Right lobe of liver (tissue), 6 donors: ENCODE measurements around the gene PHAF1. TPM values are rescaled to one million over a fixed set of nuclear protein-coding genes. Genes with fewer than 3 reads are reported as not detected.

ENCODE experiments used
- ATAC-seq, 4 donors: fragments of 200-7000 bp; cut with Tn5 transposase; one replicate each; pipeline ENCODE4 v1.9.1; 2020; ENCODE audit warnings: mild to moderate bottlenecking in 4 of 4, moderate library complexity in 4 of 4
- DNase-seq, 3 donors: peaks; one replicate each; pipeline ENCODE4 v3.0.0-alpha.2; 2020
- H3K27ac ChIP-seq, 3 donors: fragments of 200-600 bp; one replicate each; pipeline ENCODE4 v1.8.0; 2022
- H3K27me3 ChIP-seq, 2 donors: fragments of 200-600 bp; one replicate each; pipeline ENCODE4 v1.8.0; 2022
- H3K36me3 ChIP-seq, 4 donors: fragments of 200-600 bp; sonication (generic) in 1 of 4; one replicate each; pipeline versions ENCODE4 v1.5.1 to v1.8.0; 2017 to 2022; ENCODE audit warnings: control low read depth in 1 of 4
- H3K4me1 ChIP-seq, 4 donors: fragments of 200-600 bp; sonication (generic) in 1 of 4; one replicate each; pipeline versions ENCODE4 v1.5.1 to v1.8.0; 2017 to 2022; ENCODE audit warnings: control low read depth in 1 of 4
- H3K4me3 ChIP-seq, 3 donors: fragments of 200-600 bp; one replicate each; pipeline ENCODE4 v1.8.0; 2022
- H3K9me3 ChIP-seq, 4 donors: fragments of 200-600 bp; sonication (generic) in 1 of 4; one replicate each; pipeline versions ENCODE4 v1.5.1 to v1.8.0; 2017 to 2022; ENCODE audit warnings: control low read depth in 1 of 4
- POLR2A ChIP-seq: fragments of 450-650 bp; IDR thresholded peaks from one replicate; pipeline ENCODE4 v1.6.1; 2017; ENCODE audit warnings: antibody characterized with exemption, mild to moderate bottlenecking
- WGBS: methylation state at CpG from one replicate; pipeline ENCODE4 v1.1.6; 2018; ENCODE audit warnings: low coverage, low lambda C conversion rate; ENCODE audit not compliant: insufficient coverage; ENCODE audit errors: missing lambda C conversion rate; 5-methylcytosine and 5-hydroxymethylcytosine counted together
- intact Hi-C, 2 donors: fragments of 100-400 bp; cut with DNase I; formaldehyde crosslinking; loops; one replicate each; pipeline versions ENCODE4 v1.11.2 to v1.14.1; 2022
- total RNA-seq, 6 experiments: library from RNA; depleted of rRNA in 2 of 6; stranded (reverse); fragments of >200 nt in 2 of 6; fragmentation: NEBNext Ultra II Directional in 3 of 6; extraction: Animal tissue kit (Norgen Biotek cat#: 25700) in 3 of 6; gene quantifications; one replicate each; pipeline versions ENCODE4 v1.1.0 to v1.2.4, GENCODE V29; 2016 to 2023
- TF ChIP-seq, protein P1 (sequence below), 4 donors: fragments of 200-600 bp in 3 of 4; fragments of 450-650 bp in 1 of 4; IDR thresholded peaks; one replicate each; pipeline versions ENCODE4 v1.5.1 to v1.8.0; 2016 to 2022; ENCODE audit warnings: antibody characterized with exemption in 4 of 4, mild to moderate bottlenecking in 2 of 4
- donor health status: DM: no; HTN: yes; CAD: no.
- donor health status: DM: no; HTN: no; CAD: no.
- donor health status: DM: no; HTN: no; CAD: no.
- donor health status: DM: no; HTN: yes; CAD: no.
- donor health status: DM: no; HTN: yes; CAD: no.

PHAF1 gene
- total RNA-seq, 6 experiments from 2014 or later, result 22.3 to 45.1 (median 32.4) TPM

DNA sequence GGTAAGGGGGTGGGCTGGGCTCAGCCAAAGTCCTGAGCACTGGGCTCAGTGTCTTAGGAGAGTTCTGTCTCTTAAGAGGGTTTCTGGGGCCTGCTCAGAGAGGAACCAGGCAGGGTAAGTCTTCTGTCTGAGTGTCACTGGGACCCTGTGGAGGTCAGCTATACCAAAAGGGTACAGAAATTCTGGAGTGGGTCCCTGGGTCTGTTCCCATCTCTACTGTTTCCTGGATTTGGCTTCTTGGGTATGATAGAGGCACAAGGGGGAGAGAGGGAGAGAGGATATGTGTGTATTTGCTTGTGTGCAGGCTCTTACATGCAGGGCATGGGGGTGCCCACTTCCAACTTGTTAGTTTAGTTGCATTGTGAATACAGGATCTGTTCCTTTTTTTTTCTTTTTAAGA is 83.8 kb downstream of the PHAF1 start:
- DNase-seq (no peak), ATAC-seq (no peak)
- peaks cover 0 to 24% (median 6%) of the 10 kb centered on the region in 4 donors for H3K4me1 ChIP-seq
- H3K27me3 ChIP-seq, result no peaks in the 10 kb centered on the region
- H3K9me3 ChIP-seq, result no peaks in the 10 kb centered on the region
- TF ChIP-seq, protein P1, sequence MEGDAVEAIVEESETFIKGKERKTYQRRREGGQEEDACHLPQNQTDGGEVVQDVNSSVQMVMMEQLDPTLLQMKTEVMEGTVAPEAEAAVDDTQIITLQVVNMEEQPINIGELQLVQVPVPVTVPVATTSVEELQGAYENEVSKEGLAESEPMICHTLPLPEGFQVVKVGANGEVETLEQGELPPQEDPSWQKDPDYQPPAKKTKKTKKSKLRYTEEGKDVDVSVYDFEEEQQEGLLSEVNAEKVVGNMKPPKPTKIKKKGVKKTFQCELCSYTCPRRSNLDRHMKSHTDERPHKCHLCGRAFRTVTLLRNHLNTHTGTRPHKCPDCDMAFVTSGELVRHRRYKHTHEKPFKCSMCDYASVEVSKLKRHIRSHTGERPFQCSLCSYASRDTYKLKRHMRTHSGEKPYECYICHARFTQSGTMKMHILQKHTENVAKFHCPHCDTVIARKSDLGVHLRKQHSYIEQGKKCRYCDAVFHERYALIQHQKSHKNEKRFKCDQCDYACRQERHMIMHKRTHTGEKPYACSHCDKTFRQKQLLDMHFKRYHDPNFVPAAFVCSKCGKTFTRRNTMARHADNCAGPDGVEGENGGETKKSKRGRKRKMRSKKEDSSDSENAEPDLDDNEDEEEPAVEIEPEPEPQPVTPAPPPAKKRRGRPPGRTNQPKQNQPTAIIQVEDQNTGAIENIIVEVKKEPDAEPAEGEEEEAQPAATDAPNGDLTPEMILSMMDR (IDR thresholded peaks at IDR 0.05), result no peak
- TF ChIP-seq POLR2A, result no peak
- H3K4me3 ChIP-seq, result no peak overlapping the region
- peaks cover 0 to 41% (median 18%) of the 10 kb centered on the region in 4 donors for H3K36me3 ChIP-seq
- intact Hi-C loops, result no loop called here
- H3K27ac ChIP-seq, result no peak overlapping the region

DNA sequence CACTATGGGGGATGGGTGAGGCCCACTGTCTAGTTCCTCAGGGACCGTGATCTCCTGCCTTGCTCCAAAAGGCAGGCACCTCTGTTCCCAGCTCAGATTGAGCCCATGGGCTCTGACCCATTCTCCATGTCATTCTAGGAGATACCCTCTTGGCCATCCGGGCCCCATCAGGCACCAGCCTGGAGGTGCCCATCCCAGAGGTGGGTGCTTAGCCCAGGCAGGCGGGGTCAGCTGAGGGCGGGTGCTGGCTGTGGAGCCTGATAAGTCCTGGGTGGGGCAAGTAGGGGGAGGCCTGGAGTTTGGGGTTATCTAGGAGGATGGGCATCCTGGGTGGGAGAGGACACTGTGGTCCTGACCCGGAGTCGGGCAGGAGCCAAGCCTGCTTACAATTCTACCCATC is 84.5 kb downstream of the PHAF1 start:
- no peak for TF ChIP-seq POLR2A
- TF ChIP-seq, protein P1 (IDR thresholded peaks at IDR 0.05), result no peak
- Histone ChIP-seq H3K27me3 (no peaks in the 10 kb centered on the region), H3K27ac (no peak overlapping the region), H3K4me1 (peaks cover 0 to 30% (median 6%) of the 10 kb centered on the region in 4 donors), H3K36me3 (peaks cover 0 to 41% (median 18%) of the 10 kb centered on the region in 4 donors), H3K4me3 (no peak overlapping the region), H3K9me3 (no peaks in the 10 kb centered on the region)
- DNase-seq (no peak), ATAC-seq (no peak)
- intact Hi-C loops, result no loop called here
- WGBS, result 93% methylated on average over 2 of the region's 6 CpGs

DNA sequence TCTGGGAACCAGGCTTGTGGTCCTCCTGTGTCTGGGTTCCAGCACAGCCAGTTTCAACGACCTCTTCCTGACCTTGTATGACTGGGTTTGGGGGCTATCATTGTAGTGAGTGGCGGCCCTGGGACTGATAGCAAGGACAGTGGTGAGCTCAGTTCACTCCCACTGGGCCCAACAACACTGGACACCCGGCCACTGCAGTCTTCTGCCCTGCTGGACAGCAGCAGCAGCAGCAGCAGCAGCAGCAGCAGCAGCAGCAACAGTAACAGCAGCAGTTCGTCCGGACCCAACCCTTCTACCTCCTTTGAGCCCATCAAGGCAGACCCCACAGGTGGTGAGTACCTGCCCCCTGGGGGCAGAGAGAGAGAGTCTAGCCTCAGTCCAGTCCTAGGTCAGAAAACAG is 85.9 kb downstream of the PHAF1 start:
- peaks cover 0 to 31% (median 6%) of the 10 kb centered on the region in 4 donors for H3K4me1 ChIP-seq

DNA sequence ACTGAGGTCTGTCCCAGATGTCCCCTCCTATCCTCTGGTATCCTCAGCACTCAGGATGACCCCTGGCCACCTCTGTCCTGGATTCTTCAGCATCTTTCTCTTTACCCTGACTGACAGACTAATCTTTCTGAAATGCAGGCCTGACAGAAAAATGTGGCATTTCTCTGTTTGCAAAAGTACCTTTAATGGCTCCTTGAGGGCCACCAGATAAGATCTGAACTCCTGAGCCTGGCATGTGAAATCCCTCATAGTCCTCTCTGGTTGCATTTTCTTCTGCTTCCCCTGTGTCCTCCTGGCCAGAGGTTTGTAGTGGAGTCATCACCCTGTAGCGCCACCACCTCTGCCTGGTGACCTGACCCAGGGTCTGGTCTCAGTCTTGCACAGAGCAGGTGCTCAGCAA is 87.1 kb downstream of the PHAF1 start:
- Histone ChIP-seq H3K4me3 (no peak overlapping the region), H3K36me3 (peaks cover 0 to 41% (median 18%) of the 10 kb centered on the region in 4 donors), H3K27ac (no peak overlapping the region), H3K9me3 (no peaks in the 10 kb centered on the region), H3K4me1 (peaks cover 0 to 24% (median 6%) of the 10 kb centered on the region in 4 donors), H3K27me3 (no peaks in the 10 kb centered on the region)
- no peak for ATAC-seq
- no CpG with 5 or more reads among the region's 1 CpG for WGBS
- intact Hi-C loops, result loop anchor here in 1 of 2 donors (5.0 kb wide), 1 partner anchor 35 kb away; no protein-coding TSS in a partner anchor
- no peak for DNase-seq
- no peak for TF ChIP-seq POLR2A
- TF ChIP-seq, protein P1 (IDR thresholded peaks at IDR 0.05), result no peak

More for the DNA sequence above, 85.9 kb downstream of the PHAF1 start:
- TF ChIP-seq, protein P1 (IDR thresholded peaks at IDR 0.05), result no peak
- TF ChIP-seq POLR2A, result no peak
- no peaks in the 10 kb centered on the region for H3K27me3 ChIP-seq
- 80% methylated on average over 1 of the region's 5 CpGs for WGBS
- DNase-seq (no peak), ATAC-seq (no peak)
- intact Hi-C loops, result loop anchor here in 1 of 2 donors (5.0 kb wide), 1 partner anchor 37 kb away; no protein-coding TSS in a partner anchor
- no peak overlapping the region for H3K4me3 ChIP-seq
- no peaks in the 10 kb centered on the region for H3K9me3 ChIP-seq
- peaks cover 0 to 41% (median 18%) of the 10 kb centered on the region in 4 donors for H3K36me3 ChIP-seq
- H3K27ac ChIP-seq, result no peak overlapping the region
